Colonic mucosa (tissue), 4 donors: ENCODE data around the gene WDFY4. TPM values are rescaled to one million over a fixed set of nuclear protein-coding genes. Genes with fewer than 3 reads are reported as not detected.

Experiments used
- DNase-seq: peaks from one replicate; pipeline ENCODE4 v3.0.0-alpha.2; 2020
- H3K27ac ChIP-seq: fragments of 200-600 bp; one replicate; pipeline ENCODE4 v1.8.0; 2021
- H3K27me3 ChIP-seq: fragments of 200-600 bp; one replicate; pipeline ENCODE4 v1.8.0; 2021
- H3K36me3 ChIP-seq: fragments of 200-600 bp; one replicate; pipeline ENCODE4 v1.8.0; 2021
- H3K4me1 ChIP-seq: fragments of 200-600 bp; one replicate; pipeline ENCODE4 v1.8.0; 2021; ENCODE audit warnings: mild to moderate bottlenecking
- H3K4me3 ChIP-seq: fragments of 200-600 bp; one replicate; pipeline ENCODE4 v1.8.0; 2021
- H3K9ac ChIP-seq, 2 donors: one replicate each; pipeline ENCODE4 v1.7.0; 2013; ENCODE audit warnings: control low read depth in 2 of 2, low read depth in 2 of 2, low read length in 2 of 2
- H3K9me3 ChIP-seq: fragments of 200-600 bp; one replicate; pipeline ENCODE4 v1.8.0; 2021
- CTCF ChIP-seq: fragments of 200-600 bp; IDR thresholded peaks from one replicate; pipeline ENCODE4 v1.8.0; 2022; ENCODE audit warnings: antibody characterized with exemption, mild to moderate bottlenecking
- intact Hi-C: fragments of 100-400 bp; cut with DNase I; formaldehyde crosslinking; loops from one replicate; pipeline ENCODE4 v1.14.1; 2022
- total RNA-seq, 2 donors: library from RNA; stranded (reverse); fragmentation: NEBNext Ultra II Directional in 1 of 2; extraction: Animal tissue kit (Norgen Biotek cat#: 25700) in 1 of 2; gene quantifications; one replicate each; pipeline ENCODE4 v1.2.1, GENCODE V29; 2021
- donor health status: healthy.
- donor health status: DM: no; HTN: no; CAD: no.
- donor health status: DM: no; HTN: no; CAD: no.

WDFY4 gene
- total RNA-seq, 2 donors from 2014 or later, result 1.5 to 1.6 TPM

GRCh38 chr10:48648172-48648942 lies 36.3 kb upstream of the WDFY4 start:
- no peak for TF ChIP-seq CTCF
- Histone ChIP-seq H3K27me3 (no peaks in the 10 kb centered on the region), H3K4me3 (no peak overlapping the region), H3K4me1 (no peaks in the 10 kb centered on the region), H3K27ac (no peak overlapping the region), H3K9me3 (no peaks in the 10 kb centered on the region), H3K9ac (no peak overlapping the region), H3K36me3 (no peaks in the 10 kb centered on the region)
- no peak for DNase-seq
- intact Hi-C loops, result no loop called here

GRCh38 chr10:48649349-48649944 lies 35.2 kb upstream of the WDFY4 start:
- Histone ChIP-seq H3K4me1 (no peaks in the 10 kb centered on the region), H3K4me3 (no peak overlapping the region), H3K36me3 (no peaks in the 10 kb centered on the region), H3K27ac (no peak overlapping the region), H3K27me3 (no peaks in the 10 kb centered on the region), H3K9me3 (no peaks in the 10 kb centered on the region), H3K9ac (no peak overlapping the region)
- intact Hi-C loops, result no loop called here
- no peak for TF ChIP-seq CTCF
- DNase-seq, result no peak

- intact Hi-C loops, result loop anchor here (10.0 kb wide), 1 partner anchor 864 kb away; no protein-coding TSS in a partner anchor
- Histone ChIP-seq H3K27me3 (no peaks in the 10 kb centered on the region), H3K4me1 (no peaks in the 10 kb centered on the region), H3K9ac (no peak overlapping the region), H3K36me3 (no peaks in the 10 kb centered on the region), H3K9me3 (no peaks in the 10 kb centered on the region), H3K4me3 (no peak overlapping the region), H3K27ac (no peak overlapping the region)
- no peak for DNase-seq
- no peak for TF ChIP-seq CTCF
Observed at GRCh38 chr10:48651293-48651692, 33.4 kb upstream of the WDFY4 start.

- H3K27ac ChIP-seq, result no peak overlapping the region
- intact Hi-C loops, result loop anchor here (10.0 kb wide), 1 partner anchor 863 kb away; no protein-coding TSS in a partner anchor
- H3K9ac ChIP-seq, result no peak overlapping the region
- TF ChIP-seq CTCF, result no peak
- H3K9me3 ChIP-seq, result no peaks in the 10 kb centered on the region
- DNase-seq, result no peak
- H3K4me1 ChIP-seq, result no peaks in the 10 kb centered on the region
- H3K36me3 ChIP-seq, result no peaks in the 10 kb centered on the region
- H3K27me3 ChIP-seq, result no peaks in the 10 kb centered on the region
- no peak overlapping the region for H3K4me3 ChIP-seq
Observed at GRCh38 chr10:48651839-48652238, 32.8 kb upstream of the WDFY4 start.

GRCh38 chr10:48652344-48652743 lies 32.3 kb upstream of the WDFY4 start:
- Histone ChIP-seq H3K36me3 (no peaks in the 10 kb centered on the region), H3K27me3 (no peaks in the 10 kb centered on the region), H3K4me3 (no peak overlapping the region), H3K9ac (no peak overlapping the region), H3K27ac (no peak overlapping the region), H3K9me3 (no peaks in the 10 kb centered on the region), H3K4me1 (no peaks in the 10 kb centered on the region)
- TF ChIP-seq CTCF, result no peak
- DNase-seq, result no peak
- intact Hi-C loops, result loop anchor here (10.0 kb wide), 1 partner anchor 862 kb away; no protein-coding TSS in a partner anchor
